GM10266 (cell line): ENCODE measurements around the gene UMAD1.

ENCODE experiments used
- DNase-seq: peaks from one replicate; pipeline ENCODE4 v3.0.0; 2012; ENCODE audit errors: extremely low spot score
- TF ChIP-seq, protein P1 (sequence below): IDR thresholded peaks from 2 replicates; pipeline ENCODE4 v1.5.1; 2012; ENCODE audit warnings: mild to moderate bottlenecking, low read depth; ENCODE audit not compliant: control insufficient read depth, insufficient read depth; ENCODE audit errors: missing control alignments

The UMAD1 gene

DNA sequence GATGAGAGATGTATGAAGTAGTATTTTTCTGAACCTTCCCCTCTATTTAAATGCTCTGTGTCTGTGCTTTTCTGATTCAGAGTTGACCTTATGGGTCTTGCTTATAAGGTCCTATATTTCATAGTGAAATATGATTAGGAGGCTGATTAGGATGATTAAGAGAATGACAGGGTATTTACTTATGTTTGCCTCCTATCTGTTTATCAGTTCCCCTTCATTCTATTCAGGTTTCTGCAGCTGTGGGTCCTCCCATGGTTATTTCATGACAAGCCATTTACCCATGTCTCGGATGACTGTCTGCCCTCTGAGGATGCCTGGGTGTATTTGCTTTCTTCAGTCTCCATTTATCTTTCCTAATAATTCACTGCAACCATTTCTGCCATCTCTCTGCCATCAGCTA is 61.0 kb downstream of the UMAD1 start:
- no peak for DNase-seq
- TF ChIP-seq, protein P1, sequence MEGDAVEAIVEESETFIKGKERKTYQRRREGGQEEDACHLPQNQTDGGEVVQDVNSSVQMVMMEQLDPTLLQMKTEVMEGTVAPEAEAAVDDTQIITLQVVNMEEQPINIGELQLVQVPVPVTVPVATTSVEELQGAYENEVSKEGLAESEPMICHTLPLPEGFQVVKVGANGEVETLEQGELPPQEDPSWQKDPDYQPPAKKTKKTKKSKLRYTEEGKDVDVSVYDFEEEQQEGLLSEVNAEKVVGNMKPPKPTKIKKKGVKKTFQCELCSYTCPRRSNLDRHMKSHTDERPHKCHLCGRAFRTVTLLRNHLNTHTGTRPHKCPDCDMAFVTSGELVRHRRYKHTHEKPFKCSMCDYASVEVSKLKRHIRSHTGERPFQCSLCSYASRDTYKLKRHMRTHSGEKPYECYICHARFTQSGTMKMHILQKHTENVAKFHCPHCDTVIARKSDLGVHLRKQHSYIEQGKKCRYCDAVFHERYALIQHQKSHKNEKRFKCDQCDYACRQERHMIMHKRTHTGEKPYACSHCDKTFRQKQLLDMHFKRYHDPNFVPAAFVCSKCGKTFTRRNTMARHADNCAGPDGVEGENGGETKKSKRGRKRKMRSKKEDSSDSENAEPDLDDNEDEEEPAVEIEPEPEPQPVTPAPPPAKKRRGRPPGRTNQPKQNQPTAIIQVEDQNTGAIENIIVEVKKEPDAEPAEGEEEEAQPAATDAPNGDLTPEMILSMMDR: no peak

DNA sequence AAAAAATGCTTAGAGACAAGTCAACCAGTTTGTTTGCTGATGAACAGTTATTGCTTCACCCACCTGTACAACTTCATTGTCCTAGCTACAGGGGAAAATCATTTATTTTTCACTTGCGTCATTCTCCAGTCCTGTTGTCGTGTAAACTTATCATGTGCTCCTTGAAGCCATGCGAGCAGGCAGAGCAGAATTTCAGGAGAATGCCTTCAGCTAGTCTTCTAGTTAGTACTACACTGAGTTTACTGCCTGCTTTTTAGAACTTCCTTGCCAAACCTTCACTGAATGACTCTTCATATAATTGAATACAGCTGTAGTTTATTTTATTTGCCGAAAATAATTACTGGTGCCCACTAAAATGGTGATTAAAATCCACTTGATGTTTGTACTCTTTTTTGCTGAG is 62.3 kb downstream of the UMAD1 start:
- no peak for DNase-seq
- TF ChIP-seq, protein P1: no peak

DNA sequence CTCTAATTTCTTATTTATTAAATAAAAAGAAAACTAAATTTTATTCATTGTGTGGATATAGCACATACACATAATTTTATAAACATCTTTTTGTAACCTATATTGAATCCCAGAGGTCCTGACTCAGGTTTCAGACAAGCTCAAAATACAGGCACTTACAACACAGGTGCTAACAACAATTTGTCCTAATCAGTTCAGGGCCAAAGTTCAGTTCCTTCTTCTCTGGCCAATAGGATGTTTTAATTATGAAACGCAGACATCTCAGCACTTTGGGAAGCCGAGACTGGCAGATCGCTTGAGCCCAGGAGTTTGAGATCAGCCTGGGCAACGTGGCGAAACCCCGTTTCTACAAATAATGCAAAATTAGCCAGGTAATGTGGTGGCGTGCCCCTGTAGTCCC is 62.9 kb downstream of the UMAD1 start:
- no peak for DNase-seq
- TF ChIP-seq, protein P1: no peak

DNA sequence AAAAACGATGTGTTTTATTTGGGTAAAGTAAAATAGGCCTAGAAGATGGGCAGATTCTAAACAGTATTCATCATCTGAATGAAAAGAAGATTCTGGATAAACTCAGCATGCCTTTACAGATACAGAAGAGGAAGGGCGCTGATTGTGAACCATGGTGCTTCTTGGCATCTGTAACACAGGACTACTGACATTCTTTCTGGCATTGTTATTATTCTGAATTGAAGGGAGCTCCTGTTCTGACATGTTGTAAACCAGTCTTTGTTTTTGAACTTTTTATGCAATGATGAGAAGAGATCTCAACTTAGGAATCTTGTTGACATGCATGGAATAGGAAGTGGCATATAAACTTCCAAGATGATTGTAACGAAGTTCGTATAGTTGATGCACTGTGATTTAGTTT is 64.3 kb downstream of the UMAD1 start:
- DNase-seq: no peak
- TF ChIP-seq, protein P1: no peak

DNA sequence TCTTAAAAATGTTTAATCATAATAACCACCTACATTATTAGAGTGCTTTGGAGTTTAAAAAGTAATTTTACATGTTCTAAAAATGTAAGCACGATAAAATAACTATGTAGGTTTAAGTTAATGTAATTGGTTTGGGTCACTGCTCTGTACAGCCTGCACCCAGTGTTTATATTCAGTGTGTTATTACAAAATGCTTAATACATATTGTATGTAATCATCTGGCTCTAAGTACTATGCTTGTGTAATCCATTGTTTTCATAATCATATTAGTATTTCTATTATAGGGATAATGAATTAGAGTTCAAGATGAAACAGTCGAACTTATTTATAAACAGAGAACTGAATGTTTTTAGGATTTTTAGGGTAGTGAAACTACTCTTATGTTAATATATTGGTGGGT is 64.8 kb downstream of the UMAD1 start:
- TF ChIP-seq, protein P1: no peak
- no peak for DNase-seq

DNA sequence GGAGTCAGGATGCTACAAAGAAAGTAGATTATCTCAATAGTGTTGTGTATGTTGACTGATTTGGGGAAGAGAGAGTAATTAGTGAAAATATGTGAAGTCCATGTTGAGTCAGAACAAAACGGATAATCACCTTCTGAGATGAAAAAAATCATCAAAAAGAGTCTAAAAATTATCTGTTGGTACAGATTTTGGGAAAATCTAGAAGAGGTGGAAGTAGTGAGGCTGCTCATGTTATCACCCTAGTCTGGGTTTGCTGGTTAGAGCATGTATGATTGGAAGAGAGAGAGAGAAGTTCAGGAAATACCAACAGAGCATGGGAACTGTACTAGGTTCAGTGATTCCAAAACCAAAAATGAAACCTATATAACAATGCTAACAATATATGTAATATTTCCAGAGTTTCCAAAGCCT is 65.6 kb downstream of the UMAD1 start:
- DNase-seq: no peak

DNA sequence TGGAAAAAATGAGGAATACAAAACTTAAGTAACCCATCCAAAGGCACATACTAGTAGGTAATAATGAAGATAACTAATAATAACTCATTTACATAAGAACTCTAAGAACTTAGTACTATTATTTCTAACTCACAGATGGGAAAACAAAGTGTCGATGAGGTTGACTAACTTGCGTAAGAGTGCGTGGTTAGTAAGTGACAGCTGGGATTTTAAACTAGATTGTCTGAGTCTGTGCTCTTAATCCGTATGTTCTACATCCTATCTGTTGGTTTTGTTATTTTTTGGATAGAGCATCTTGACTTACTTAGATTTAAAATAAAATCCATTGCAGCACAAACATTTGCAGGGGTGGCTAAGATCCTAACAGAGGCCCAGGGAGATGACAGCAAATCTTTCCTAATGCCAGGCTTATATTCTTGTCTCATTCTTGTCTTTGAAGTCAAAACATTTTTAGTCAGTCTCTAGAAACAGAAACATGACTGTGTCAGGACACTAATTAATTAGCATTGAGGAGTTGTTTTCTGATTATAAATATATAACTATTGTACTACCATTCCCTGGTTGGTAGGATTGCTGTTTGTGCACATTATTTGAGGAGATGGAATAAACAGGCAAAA is 66.1 kb downstream of the UMAD1 start:
- no peak for DNase-seq

More for the DNA sequence above, 65.6 kb downstream of the UMAD1 start:
- TF ChIP-seq, protein P1: no peak

More for the DNA sequence above, 66.1 kb downstream of the UMAD1 start:
- TF ChIP-seq, protein P1: no peak
